NB4 (cell line): ENCODE results near the gene VLDLR.

Experiments
- DNase-seq: peaks from one replicate; pipeline ENCODE4 v3.0.0; 2010; ENCODE audit warnings: low read depth
- H3K4me3 ChIP-seq: one replicate; pipeline ENCODE4 v1.5.1; 2011; ENCODE audit warnings: mild to moderate bottlenecking, low read depth, low read length, moderate library complexity
- CTCF ChIP-seq: IDR thresholded peaks from one replicate; pipeline ENCODE4 v1.5.1; 2012; ENCODE audit warnings: low read depth, low read length
- MAX ChIP-seq: IDR thresholded peaks from 2 replicates; pipeline ENCODE4 v1.6.1; 2011; ENCODE audit warnings: low read depth, low read length
- MYC ChIP-seq: IDR thresholded peaks from 2 replicates; pipeline ENCODE4 v1.6.1; 2011; ENCODE audit warnings: low read depth, low read length
- POLR2A ChIP-seq: IDR thresholded peaks from 2 replicates; pipeline ENCODE4 v1.6.1; 2011; ENCODE audit warnings: mild to moderate bottlenecking; ENCODE audit not compliant: insufficient read length; ENCODE audit errors: extremely low read depth

VLDLR gene

DNA sequence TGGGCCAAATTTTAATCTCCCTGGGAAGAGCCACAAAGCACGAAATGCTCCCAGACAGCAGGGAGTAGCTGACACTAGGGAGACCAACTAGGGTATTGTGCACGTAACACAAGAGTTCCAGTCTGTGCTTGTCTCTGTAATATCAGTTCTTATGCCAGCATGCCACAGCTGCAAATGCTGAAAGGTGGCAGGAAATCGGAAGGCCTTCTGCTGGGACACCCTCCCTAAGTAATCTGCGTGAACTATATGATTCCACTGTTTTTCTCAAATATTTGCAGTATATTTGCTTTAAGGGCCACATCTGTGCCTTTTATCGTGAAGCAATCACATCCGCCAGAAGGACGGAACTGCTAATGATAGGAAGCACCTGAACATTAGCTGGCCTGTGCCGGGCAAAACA, 12.6 kb downstream of the VLDLR start:
- no peak for DNase-seq
- TF ChIP-seq POLR2A (no peak), MAX (no peak), MYC (no peak), CTCF (no peak)

GRCh38 chr9:2634818-2635217, 13.2 kb downstream of the VLDLR start:
- DNase-seq: no peak
- no peak overlapping the region for H3K4me3 ChIP-seq
- no peak for TF ChIP-seq MYC
- no peak for TF ChIP-seq POLR2A
- TF ChIP-seq MAX: no peak
- no peak for TF ChIP-seq CTCF

More for the DNA sequence above, 12.6 kb downstream of the VLDLR start:
- no peak overlapping the region for H3K4me3 ChIP-seq

DNA sequence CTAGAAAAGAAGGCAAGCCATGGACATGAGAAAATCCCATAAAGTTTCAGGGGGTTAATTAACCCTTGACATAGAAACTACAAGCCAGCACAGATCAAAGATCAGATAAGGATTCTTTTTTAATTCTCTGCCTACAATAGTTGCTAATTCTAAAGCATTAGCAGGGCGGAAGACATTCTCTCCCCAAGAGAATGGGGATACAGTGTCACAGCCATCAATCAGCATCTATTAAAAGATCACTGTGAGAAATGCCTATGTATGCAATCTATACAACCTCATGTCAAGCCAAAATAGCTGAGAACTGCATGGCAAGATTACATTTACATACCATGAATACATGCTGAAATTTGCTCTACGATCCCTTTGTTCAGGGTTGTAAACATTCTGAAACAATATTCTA, 14.3 kb downstream of the VLDLR start:
- no peak overlapping the region for H3K4me3 ChIP-seq
- TF ChIP-seq CTCF (no peak), MYC (no peak), POLR2A (no peak), MAX (no peak)
- no peak for DNase-seq

DNA sequence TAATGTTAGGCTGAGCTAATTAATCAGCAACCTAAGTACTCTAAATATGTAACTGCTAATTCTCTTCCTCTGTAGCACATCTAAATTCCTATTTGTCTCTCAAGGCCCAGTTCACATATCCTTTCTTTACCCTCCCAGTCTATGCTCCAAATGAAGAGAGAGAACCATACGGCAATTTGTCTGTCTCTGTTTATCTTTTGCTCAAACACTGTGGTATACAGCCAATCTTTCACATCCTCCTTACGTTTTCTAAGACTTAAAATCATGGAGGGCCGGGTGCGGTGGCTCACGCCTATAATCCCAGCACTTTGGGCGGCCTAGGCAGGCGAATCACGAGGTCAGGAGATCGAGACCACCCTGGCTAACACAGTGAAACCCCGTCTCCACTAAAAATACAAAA, 15.8 kb downstream of the VLDLR start:
- no peak overlapping the region for H3K4me3 ChIP-seq
- TF ChIP-seq MAX (no peak), CTCF (no peak), MYC (no peak), POLR2A (no peak)
- DNase-seq: no peak

GRCh38 chr9:2638871-2639673, 17.5 kb downstream of the VLDLR start:
- no peak overlapping the region for H3K4me3 ChIP-seq
- DNase-seq: no peak
- no peak for TF ChIP-seq POLR2A
- TF ChIP-seq MAX: no peak
- TF ChIP-seq MYC: no peak
- no peak for TF ChIP-seq CTCF
